Fibroblast of peridontal ligament (primary cell): ENCODE measurements around the gene COL18A1.
"Not testable (repeated sequence)": the region's sequence is repeated elsewhere in the genome, so short reads cannot be mapped to it uniquely, and the experiment has no call there.

Experiments used
- DNase-seq: peaks from one replicate; pipeline ENCODE4 v3.0.0-alpha.2; 2010; ENCODE audit errors: extremely low read depth

The COL18A1 gene

DNA sequence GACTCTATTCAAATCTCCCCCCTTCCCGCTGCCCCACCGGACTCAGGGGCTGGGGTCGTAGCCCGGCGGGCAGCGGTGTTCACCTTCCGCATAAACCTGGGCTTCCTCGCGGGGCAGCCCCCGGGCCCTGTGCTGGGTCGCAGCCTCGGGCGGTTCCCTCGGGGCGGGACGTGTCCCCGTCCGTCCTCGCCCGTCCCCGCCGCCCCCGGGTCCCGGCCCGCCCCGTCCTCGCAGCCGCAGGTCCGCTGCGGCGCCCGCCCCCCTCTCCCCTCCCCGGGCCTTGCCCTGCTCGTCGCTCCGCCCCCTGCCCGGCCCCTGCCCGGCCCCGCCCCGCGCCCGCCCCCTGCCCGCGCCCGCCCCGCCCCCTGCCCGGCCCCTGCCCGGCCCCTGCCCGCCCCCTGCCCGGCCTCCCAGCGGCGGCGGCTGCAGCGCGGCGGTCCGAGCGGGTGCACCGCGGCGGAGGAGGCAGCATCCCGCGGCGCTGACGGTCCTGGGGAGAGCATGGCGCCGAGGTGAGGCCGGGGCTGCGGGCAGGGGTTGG is at the start of gene COL18A1:
TSS of gene COL18A1 (plus strand) at position 436 of the 541 bp plus-strand sequence. CDS start at position 502, 66 bp downstream.
- no peak for DNase-seq

DNA sequence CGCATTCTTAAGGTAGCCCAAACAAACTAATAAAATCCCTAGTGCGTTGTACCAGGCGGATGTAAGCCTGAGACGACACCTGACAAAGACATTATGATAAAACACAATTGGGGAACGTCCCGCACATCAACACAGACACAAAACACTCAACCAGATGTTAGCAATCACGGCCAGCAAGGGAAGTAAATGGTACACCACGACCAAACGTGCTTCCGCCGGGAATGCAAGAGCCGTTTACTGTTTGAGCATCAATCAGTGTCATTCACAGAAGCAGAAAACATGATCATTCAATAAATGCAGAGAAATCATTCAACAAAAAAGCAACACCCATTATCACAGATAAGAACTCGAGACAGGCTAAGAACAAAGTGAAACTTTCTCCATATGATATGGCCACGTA is 49.4 kb upstream of the COL18A1 start:
- DNase-seq = no peak

DNA sequence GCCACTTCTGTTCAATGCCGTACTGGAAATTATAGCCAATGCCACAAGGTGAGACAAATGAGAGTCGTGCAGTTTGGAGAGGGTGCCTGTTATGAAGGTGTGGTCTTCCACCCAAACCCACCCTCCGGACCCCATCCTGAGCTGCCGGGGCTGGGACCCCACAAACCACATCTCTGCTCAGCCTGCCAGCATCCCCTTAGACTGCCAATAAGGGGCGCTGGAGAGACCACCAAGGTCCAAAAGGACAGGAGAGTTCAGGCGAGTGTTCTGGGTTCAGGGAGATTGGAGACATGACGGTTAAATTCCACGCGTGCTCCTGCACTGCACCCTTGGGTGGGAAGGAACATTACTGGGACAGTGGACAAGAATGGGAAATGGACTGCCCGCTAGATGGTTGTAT is 48.7 kb upstream of the COL18A1 start:
- DNase-seq = no peak

DNA sequence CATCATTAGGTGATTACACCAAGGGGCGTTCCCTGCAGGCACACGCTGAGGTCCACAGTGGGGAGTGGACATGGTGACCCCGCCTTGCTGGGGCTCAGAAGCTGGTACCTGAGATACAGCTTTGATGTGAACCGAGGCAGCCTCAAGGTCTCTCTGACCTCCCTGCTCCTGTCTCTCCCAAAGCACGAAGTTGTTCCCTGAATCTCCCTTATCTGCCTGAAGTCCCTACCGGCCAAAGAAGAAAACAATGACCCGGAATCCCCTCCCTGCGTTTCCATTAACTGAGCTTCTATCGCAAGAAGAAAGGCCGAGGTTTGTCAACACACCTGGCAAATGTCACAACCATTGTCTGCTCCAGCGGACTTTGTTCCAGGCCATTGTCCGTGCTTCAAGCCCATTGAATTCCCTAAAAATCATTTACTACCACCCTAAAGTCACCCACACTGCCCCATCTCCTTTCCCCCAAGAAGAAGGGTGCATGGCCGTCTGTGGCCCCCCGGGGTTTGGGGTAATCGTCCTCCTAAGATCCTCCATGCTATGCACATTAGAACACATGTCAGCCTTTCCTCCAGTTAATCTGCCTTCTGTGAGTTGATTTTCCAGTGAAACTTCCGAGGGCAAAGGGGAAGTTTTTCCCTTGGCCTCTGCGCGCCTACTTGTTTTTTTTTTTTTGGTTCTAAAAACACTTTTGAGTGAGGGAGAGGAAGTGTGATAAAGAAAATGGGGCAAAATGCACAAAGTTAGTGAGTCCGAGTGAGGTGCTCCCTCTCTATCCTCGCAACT is 48.1 kb upstream of the COL18A1 start:
- no peak for DNase-seq

DNA sequence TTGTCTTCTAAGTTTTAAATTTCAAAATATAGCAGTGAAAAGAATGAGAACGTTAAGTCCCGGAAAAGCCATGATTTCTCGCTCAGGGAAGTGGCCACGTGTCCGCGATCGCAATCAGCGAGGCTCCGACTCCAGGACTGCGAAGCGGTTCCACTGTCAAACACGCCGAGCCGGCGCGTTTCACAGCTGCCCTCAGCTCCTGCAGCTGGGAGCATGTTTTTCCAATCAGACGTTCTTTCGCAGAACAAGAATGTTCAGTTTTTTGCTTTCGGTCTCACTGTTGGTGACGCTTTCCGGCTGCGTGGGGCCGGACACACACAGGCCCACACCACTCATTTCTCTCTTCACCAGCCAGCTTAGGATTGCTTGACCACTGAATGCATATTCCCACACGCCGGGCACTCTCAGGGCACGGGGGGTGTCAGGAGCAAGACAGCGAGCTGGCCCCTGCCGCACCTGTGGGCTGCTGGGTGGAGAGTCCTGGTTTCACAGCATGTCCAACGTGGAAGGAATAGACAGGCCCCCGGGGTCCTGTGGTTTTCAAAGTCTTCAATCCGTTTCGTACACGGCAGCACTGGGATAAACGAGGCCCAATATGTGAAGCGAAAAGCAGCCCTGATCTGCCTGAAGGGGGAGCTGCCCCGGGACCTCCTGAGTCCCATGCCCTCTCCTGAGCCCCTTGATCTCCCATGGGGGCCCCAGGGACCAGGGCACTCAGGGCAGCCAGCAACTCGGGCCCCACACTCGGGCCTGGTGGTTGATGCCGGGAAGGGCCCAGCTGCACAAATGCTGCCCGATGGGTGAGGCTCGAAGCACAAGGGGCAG is 47.3 kb upstream of the COL18A1 start:
- peak; percentile 18 for DNase-seq

DNA sequence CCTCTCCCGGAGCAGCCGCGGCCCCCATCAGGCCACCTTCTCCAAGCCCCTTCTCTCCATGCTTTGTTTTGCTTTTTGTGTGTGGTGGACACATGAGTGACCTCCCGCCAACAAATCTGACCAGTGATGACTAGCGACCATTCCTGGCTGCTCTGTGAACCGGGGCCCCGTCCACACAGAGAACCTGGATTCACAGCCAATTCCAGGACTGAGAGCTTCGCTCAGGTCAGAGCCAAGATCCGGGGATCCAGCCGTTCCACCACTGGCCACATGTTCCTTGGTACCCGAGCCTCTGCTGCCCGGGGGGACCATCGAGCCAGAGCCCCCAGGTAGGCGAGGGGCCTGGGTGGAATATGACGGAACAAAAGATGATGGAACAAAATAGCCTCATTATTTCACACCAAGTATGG is 46.7 kb upstream of the COL18A1 start:
- DNase-seq = no peak

DNA sequence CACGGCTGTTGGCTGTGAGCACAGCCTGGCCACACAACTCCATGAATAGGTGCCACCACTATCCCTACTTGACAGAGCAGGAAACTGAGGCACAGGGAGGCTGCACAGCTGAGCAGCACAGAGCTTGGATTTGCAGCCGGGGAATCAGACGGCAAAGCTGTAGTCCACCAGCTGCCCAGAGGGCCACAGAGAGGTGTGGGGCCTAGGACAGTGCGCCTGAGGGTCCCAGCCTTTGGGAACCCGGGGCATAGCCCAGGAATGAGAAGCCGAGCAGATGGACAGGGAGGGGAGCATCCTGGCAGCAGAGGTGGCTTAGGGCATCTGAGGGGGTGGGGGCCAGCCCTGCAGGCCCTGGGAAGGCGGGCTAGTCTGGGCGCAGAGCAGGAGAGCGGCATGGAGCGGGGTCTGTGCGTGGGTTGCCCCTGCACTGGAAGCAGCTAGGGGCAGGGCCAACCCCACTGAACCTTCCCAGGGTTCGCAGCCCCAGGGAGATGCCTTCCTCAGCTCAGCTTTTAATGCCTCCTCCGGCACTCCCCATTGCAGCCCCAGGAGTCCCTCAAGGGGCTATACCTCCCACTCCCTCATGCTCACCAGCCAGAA is 46.2 kb upstream of the COL18A1 start:
- no peak for DNase-seq

DNA sequence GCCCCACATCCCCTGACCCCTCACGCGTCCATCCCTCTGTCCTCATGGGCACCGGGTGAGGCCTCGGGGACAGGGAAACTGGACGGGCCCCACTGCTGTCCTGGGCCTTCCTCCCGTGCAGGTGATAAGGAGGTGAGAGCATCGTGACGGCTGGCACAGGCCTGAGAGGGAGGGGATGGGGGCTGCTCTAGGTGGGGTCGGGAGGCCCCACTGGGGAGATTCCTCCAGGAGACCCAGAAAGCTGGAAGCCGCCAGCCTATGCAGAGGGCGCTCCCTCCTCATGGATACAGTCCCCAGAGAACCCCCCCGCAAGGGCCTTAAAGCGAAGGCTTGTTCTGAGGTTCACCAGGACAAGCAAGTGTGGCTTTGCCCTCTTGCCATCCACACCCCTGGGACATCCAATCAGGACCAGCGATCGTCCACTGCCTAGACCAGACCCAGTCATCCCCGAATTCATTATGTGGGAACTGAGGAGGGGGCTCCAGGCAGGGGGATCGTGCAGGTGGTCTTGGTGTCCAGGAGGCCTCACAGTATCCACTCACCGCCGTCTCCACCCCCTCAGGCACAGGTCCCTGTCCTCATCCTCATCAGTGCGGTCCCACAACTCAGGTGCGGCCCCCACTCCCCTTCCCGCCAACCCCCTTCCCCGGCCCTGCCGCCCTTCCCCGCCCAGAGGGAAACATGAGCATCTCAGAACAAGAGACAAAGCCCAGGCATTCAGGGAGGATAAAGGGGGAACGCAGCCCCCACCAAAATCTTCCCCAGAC is 45.3 kb upstream of the COL18A1 start:
- no peak for DNase-seq

DNA sequence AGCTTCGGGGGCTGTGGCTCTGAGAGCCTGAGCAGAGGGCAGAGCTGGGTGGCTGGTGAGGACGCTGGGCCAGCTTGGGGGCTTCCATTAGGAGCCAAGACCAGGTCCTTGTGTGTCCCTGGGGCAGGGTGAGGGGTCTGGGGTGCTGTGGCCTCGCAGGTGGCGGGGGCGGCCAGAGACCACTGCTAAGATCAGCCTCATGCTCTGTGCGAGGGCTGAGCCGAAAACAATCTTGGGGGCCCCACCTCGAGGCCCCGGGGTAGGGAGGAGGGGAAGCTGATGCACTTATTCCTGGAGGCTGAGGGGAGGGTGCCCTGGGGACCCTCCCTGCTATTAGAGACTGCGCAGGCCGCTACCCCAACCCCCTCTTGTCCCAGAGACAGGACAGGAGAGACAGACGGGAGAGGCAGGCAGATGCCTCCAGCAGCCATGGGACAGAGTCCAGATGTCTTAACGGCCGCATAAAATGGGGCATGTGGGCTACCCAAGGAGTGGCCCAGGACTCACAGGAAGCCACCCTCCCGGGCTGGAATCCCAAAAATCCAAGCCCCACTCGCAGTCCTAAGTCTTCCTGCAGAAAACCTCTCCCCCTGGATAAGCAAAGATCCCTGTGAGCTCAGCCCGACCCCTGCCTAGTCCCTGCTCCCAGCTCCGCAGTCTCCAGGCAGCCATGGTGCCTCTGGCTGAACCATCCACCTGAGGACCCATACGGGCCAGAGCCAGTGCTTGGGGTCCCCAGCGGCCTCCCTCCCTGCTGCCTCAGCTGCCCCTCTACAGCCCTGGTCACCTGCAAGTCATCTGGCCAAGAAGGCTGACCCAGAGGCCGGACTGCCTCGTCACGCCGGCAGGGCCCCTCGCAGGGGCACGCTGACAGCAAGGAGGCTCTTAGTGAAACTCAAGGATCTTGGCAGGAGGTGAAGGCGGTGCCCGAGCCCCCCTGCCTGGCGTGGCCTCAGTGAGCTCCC is 43.6 kb upstream of the COL18A1 start:
- no peak for DNase-seq

DNA sequence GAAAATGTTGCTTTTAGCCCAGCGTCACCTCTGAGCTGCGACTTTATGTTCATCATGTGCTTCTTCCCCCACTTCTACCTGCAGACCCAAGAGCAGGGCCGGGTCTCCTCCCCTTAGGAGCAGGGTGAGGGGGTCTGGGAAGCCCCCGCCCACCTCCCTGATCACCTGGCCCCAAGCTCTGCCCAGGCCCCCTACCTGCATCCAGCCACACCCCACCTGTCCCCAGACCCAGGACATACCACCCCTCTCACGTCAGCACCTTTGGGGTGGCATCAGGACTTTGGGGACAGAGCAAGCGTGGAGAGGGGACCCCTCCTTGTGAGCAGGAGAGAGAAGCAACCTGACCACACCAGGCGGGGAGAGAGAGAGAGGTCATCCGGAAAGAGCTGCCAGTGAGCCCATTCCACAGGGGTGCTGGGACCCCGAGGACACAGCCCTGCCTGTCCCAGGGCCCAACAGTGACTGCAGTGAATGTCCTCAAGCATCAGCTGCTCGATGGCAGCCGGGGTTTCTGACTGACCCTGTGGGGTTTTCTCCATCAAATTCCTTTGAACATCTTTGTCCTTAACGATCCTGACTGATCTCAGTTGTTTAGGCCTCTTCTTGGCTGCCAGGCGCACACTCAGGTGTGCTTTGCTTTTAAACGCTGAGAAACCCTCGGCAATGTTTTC is 42.8 kb upstream of the COL18A1 start:
- DNase-seq = no peak

DNA sequence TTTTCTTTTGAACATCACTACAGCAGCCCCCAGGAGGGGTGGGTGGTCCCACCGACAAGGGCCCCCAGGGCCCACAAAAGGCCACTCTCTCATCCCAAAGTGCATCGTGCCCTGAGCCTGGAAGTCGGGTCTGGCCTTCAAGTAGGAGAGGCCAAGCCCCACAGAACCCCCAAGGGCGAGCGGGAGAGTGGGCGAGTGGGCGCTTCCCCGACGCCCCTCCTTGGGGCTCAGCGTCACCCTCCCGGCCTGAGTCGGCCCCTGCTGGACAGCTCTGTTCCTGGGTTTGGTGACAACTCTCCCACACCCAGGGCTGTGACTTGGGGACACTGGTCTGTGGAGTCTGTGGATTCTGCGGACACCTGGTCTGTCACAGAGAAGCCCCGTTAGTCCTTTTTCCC is 42.2 kb upstream of the COL18A1 start:
- DNase-seq = no peak

DNA sequence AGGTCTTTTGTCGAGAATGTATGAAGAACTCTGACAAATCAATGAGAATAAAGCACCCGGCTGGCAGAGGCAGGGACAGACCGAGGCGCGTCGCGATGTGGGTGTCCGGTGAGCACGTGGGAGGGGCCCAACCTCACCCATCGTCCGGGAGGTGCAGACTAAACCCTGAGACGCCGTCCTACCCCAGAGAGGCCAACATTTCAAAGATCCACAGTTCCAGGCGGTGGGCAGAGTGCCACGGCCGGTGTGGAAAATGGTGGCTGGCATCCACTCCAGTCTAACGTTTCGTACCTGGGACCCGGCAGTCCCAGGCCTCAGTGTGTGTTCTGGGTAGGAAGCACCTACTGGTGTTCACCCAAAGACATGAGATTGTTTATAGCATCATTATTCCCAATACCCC is 41.7 kb upstream of the COL18A1 start:
- DNase-seq = not testable (repeated sequence)

DNA sequence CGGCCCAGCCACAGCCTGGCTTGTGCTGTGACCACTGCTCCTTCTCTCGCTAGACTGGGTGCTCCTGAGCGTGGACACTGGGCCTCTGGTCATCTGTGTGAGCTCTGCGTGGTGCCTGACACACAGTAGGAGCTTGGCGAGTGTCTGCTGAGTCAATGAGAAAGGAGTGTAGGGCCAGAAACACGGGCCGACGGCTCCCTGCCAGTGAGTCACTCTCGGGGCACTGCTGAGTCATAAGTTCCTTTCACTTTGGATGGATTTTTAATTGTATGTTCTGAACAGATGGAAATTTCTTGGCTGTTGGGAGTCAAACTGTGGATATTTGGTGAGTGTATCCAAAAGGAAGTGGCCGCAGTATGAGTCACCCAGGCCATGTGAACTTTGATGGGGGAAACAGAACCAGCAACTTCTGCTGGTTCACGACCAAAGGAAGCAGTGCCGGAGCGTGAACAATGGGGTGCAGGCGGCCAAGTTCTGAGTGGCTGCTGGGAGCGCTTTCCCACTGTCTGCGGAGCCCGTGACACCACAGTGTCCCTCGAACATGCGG is 41.0 kb upstream of the COL18A1 start:
- peak; percentile 99 for DNase-seq

DNA sequence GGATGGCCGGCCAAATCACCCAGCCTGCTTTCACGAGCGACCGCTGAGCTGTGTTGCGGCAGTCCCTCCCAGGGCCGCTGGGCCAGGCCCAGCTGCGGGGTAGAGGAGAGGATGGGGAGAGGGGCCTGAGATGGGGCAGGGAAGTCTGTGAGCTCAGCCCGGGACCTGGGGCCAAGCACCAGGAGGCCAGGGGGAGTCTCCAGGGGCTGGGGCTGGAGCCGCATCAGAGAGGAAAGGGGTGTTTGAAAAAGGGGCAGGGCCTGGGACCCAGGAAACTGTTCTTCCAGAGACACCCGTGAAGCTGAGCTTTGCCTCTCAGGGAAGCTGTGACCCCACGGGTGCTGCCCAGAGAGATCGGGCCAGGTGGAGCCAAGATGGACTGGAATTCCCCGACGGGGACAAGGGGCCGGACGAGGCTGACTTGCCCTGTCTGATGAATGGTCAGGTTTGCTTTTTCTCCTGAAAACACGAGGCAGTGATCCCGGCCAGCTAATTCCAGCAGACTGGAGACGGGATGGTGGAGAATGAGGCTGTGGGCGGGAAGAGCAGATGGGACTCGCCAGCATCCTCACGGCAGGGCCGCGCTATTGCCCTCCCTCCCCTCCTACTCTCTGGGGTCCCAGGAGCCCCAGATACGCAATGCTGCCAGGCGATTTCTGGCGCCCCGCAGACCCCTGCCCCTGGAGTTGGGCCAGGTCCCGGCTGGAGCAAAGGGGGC is 40.3 kb upstream of the COL18A1 start:
- peak; percentile 68 for DNase-seq

DNA sequence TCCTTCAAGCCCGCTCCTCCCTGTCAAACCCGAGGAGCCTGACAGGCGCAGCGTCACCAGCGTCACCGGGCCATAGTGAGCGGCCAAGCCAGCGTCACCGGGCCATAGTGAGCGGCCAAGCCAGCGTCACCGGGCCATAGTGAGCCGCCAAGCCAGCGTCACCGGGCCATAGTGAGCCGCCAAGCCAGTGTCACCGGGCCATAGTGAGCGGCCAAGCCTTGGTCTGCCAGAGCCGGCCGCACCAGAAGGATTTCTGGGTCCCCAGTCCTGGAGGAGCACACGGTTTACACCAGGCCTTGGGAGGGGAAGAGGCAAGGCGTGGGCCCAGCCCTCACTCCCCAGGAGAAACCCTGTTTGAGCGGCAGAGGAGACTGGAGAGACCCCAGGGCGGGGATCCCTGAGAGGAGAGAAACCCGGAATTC is 39.8 kb upstream of the COL18A1 start:
- DNase-seq = no peak

DNA sequence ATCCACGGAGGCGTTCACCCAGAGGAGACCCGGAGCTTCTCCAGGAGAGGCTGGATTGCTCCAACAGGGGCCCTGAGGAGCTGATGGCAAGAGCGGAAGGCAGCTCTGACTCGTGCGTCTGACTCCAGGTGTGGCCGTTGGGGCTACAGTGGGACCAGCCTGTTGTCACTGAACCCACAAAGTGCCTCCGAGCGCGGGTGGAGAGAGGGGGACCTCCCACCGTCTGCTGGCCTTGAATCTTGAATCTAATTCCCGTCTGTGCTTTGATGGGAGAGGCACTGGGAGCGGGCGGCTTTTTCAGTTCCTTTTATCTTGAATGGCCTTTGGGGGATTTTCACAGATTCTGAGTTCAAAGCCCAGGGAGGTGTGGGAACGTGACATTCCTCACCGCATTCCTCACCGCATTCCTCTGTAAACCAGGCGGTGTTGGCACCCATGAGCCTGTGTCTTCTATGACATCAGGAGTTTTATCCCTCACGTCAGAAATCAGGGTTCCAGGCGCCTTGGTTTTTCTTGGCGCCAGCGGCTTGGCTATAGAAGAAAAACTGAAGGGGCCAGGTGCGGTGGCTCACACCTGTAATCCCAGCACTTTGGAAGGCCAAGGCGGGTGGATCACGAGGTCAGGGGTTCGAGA is 39.2 kb upstream of the COL18A1 start:
- DNase-seq = peak; percentile 40

DNA sequence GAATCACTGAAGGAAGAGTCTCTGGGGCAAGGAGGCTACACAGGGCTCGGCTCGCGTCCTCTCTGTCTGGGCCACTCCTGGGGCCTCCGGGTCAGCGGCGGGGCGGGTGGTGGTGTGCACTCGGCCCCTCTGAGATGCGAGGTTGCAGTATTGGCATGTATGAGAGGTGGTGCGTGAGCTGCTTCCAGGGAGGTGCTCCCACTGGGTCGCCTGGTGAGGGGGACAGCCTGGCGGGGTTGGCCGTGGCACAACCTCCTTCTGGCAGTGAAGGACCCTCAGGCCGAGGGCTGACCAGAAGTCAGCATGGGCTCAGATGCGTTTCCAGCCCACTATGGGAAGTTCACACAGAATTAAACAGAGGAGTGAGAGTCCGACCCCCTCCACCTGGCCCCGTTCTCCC is 38.5 kb upstream of the COL18A1 start:
- DNase-seq = no peak

DNA sequence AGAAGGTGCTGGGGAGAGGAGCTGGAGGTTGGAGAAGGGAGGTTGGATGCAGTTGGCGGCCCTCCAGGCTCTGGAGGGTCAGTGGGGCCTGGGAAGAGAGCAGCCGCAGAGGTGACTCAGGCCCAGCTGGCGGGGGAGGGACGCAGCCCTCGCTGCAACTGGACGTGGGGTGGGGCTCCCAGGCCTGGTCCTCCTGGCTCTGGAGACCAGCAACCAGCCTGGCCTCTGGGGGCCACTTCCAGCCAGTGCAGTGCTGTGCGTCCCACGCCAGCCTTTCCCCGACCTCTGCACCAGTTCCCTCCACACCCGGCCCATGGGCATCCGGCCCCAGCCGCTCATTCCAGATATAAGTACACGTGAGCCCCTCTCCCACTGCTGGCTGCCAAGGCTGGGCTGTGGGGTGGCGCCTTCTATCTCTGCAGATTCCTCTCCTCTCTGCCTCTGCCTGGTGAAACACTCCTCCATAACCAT is 38.0 kb upstream of the COL18A1 start:
- DNase-seq = peak; percentile 83
